DMS53 treated with DMSO at 0.1 percent for 48 hours (cell line): Measurements from ENCODE around the gene MACROH2A1.

Experiments
- DNase-seq: peaks from one replicate; lab custom pipeline; 2025; ENCODE audit not compliant: unreplicated experiment; lab: John Stamatoyannopoulos, UW

MACROH2A1 gene

GRCh38 chr5:135335031-135335828, 63.8 kb downstream of the MACROH2A1 start:
- no peak for DNase-seq

GRCh38 chr5:135333732-135334515, 65.1 kb downstream of the MACROH2A1 start:
- no peak for DNase-seq

DNA sequence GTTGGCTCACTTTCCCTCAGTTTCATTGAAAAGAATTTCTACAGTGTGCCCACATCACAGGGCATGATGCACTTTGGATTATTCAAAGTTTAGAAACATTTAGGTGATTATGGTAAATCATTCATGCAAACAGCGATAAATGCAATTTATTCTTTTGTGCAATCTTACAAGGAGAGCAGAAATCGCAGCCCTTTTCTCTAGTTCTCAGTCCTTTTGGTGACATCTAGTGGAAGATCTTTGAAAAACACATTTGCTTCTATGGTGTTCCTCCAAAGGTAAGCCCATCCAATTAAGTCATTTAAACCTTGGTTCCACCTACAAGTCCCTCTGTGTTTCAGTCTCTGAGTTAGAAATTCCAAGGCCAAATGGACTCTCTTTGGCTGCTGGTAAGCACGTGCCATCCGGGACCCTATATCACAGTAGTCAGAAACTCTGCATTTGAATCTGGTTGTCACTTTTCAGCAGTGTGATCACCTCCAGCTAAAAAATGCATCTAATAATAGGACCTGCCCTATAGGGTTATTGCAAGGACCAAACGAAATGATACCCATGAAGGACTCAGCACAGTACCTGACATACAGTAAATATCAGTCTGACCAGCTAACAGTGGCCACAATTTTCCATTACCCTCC, 66.4 kb downstream of the MACROH2A1 start:
- peak; percentile 55 for DNase-seq

- DNase-seq, result no peak
These were observed 67.4 kb downstream of the MACROH2A1 start for GRCh38 chr5:135331612-135332011.

DNA sequence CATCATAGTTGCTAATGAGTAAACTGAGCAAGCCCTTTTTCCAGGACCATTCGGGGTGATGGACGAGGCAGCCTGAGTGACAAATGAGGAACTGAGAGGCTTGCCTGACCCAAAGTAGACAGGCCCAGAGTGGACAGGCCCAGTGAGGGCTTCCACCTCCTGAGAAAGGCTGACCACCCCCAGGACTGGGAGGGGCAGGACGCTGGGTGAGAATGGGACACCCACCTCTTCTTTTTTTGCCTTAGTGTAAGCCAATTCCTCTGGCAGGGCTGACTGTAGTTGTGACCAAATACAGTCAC, 68.3 kb downstream of the MACROH2A1 start:
- DNase-seq, result no peak

DNA sequence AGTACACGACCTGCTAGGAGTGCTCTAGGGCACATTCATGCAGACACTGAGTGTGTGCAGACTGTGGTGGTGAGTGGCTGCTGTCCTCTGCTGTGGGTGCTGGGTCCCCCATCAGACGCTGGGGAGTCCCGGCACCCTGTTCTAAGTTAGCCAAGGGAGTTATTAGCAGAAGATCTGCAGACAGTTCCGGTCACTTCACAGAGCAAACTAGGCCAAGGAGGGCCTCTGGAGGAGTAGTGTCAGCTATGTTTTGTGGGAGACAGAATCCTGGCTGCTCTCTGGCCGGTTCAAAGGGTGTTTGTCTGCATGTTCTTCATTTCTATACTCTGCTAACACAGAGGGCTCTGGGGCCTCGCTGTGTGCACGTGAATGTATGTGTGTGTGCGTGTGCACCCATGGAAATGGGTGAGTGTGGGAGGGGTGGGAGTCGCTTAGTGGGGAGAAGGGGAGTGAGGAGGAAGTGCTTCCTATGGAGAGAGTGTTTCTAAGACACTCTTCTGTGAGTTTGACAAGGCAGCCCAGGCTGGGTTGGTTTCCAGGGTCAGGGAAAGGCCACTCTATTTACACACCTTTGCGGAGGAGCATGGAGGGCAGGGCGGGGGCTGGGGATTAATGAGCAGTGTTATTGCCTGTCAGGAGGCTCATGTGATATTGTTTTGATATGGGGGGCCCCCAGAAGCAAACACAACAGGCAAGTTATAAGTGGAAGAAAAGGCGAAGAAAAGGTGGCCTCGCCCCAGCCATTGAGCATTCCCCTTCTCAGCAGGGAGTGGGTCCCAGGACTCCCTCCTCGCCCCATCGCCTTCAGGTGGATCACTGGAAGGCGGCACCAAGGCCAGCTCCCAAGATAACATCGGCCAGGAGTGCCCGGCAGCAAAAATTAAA, 68.9 kb downstream of the MACROH2A1 start:
- DNase-seq, result no peak

DNA sequence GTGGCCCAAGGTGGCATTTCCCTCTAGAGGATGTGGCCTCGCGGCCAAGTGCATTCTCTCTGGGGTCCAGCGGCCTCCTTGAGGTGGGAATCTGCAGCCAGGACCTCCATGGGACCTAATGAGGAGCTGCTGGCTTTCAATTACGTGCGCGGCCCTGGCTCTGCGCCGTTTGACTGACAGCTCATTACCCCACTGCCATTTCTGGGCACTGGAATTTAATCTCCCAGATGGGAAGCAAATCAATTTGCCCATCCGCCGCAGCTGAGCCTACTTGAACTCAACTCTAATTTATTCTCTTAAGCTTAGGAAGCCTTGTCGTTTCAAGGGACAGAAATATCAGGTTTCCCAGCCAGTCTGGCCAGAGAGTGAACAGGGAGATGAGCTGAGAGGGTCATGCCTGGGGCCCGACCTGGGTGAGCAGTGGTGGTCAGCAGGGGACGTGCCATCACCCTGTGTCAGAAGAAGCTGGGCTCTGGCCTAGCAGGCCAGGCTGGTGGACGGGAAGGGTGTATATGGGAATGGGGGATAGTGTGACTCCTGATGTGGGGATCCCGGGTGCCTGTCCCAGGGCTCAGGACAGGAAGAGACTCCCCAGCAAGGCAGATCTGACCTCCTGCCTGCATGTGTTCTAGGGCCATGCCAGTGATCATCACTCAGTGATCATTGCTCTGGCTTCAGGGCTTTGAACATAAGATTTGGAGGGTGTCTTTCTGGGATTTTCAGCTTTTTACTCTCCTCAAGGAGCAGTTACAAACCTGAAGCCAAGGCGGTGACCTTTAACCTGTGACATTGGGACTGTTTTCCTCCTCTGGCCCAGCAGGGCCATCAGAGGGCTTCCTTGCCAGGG, 69.7 kb downstream of the MACROH2A1 start:
- no peak for DNase-seq

- no peak for DNase-seq
These were observed 70.8 kb downstream of the MACROH2A1 start for GRCh38 chr5:135328128-135328687.

DNA sequence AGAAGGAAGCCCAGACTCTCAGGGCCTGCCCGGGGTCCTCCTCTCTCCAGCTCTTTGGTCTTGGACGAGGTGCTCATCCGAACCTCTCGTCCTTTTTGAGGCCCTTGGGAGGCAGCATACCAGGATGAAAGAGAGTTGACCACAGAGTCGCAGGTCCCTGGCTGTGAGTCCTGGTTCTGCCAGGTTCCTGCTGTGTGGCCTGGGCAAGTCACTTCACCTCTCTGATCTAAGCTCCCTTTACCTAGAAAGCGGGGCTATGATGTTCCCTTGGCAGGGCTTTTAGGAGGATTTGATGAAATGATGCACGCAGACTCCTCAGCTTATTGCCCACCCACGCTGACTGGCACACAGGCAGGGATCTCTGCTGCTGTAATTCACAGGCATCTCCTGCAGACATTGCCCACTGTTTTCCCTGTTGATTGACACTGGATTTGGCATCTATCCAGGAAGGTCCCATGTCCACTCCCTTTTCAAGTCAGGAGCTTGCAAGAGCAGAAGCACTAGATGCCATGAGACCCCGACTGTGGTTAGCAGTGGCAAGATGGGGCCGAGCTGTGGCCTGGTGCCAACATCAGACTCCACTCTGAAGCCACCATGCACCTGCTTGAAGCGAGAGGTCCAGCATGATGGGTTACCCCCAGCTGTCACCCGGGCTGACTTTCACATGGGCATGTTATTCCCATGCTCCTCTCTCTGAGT, 71.5 kb downstream of the MACROH2A1 start:
- DNase-seq, result no peak

DNA sequence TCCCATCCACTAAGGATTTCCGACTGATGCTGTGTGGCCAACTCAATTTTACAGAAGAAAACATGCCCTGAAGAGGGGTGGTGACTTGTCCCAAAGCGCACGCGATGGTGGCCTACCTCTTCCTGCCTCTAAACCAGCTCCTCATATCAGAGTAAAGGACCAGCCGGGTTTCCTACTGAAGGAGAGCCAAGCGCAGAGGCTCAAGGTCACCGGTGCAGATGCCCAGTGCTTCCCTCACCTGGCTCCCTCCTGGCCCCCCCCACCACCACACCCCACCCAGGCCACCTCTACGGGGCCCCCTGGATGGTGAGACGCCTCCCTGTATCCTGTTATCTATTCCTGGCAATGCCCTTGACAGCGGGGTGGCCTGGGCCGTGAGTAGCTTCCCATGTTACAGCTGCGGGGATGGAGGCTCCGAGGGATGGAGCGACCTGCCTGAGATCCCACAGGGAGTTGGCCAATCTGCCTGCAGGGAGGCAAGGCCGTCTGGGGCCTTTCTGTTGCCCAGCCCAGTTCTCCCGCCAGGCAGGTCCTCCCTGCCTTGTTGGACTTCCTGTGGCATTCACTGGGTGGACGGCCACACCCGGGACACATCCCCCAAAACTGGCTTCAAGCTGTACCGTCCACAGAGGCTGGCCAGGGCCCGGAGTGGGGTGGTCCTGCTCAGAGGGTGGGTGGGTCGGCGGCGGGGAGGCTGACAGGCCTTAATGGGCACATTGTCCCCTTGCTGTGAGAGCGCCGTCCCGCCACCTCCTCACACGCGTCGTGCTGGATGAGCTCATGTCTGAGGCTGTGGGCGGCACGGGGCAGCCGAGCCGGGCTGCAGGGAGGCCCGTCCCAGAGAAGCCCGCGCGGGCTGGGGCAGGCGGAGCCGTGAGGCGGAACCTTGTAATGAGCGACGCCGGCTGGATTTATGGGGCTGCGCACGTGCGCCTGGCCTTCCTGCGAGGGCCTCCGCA, 72.5 kb downstream of the MACROH2A1 start:
- DNase-seq, result no peak

- no peak for DNase-seq
These were observed 74.0 kb downstream of the MACROH2A1 start for GRCh38 chr5:135324897-135325650.

DNA sequence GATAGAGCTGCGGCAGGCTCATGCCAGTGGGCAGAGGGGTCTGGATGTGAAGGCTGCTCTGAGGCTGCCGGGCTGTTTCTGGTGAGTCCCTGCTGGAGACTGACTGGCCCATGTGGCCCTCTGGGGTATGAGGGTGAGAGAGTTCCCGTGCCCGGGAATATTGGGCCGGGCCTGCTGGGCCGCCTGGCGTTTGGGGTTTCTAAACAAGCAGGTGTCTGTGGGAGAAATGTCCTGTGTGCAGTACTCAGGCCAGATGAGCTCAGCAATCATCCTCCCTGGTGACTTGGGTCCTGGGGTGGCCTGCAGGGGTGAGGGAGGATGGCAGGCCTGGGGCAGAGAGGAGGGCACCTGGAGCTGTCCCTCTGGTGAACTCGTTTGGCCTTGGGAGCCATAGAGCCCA, 74.9 kb downstream of the MACROH2A1 start:
- no peak for DNase-seq

- DNase-seq, result no peak
These were observed 75.3 kb downstream of the MACROH2A1 start for GRCh38 chr5:135323701-135324132.

GRCh38 chr5:135323227-135323626, 75.8 kb downstream of the MACROH2A1 start:
- DNase-seq, result no peak

GRCh38 chr5:135322744-135323143, 76.3 kb downstream of the MACROH2A1 start:
- DNase-seq, result no peak

GRCh38 chr5:135322271-135322670, 76.8 kb downstream of the MACROH2A1 start:
- DNase-seq, result no peak

GRCh38 chr5:135320718-135321484, 78.1 kb downstream of the MACROH2A1 start:
- DNase-seq, result no peak
